BJ (cell line): ENCODE measurements around the gene RAC2. TPM values are rescaled to one million over a fixed set of nuclear protein-coding genes. Genes with fewer than 3 reads are reported as not detected.

Source experiments
- CTCF ChIA-PET: fragments of 350-600 bp; formaldehyde crosslinking; extraction: SDS; loops from one replicate; lab custom pipeline; 2021; ENCODE audit warnings: antibody characterized with exemption, inconsistent platforms; lab: Yijun Ruan, JAX
- POLR2A ChIA-PET: fragments of 300-600 bp; sonication (Branson Sonifier 250); formaldehyde crosslinking; extraction: SDS; loops from one replicate; lab custom pipeline; 2021; ENCODE audit warnings: antibody characterized with exemption; lab: Charles Lee
- DNase-seq: peaks from one replicate; pipeline ENCODE4 v3.0.0-alpha.2; 2011; ENCODE audit warnings: low read depth
- H3K27me3 ChIP-seq: 2 replicates; pipeline ENCODE4 v1.6.0; 2011; ENCODE audit warnings: low read length; ENCODE audit not compliant: control insufficient read depth, insufficient read depth
- H3K36me3 ChIP-seq: 2 replicates; pipeline ENCODE4 v1.5.1; 2011; ENCODE audit warnings: low read length; ENCODE audit not compliant: control insufficient read depth, insufficient read depth
- H3K4me3 ChIP-seq: 2 replicates; pipeline ENCODE4 v1.5.1; 2011; ENCODE audit warnings: low read depth, mild to moderate bottlenecking, control low read depth, low read length
- polyA plus RNA-seq: library from polyadenylated mRNA; depleted of rRNA; stranded (reverse); fragments of >200 nt; gene quantifications from 2 replicates; pipeline ENCODE4 v1.2.3, GENCODE V29; 2011
- TF ChIP-seq, protein P1 (sequence below): IDR thresholded peaks from 2 replicates; pipeline ENCODE4 v1.5.1; 2011; ENCODE audit warnings: low read depth, mild to moderate bottlenecking, control low read depth, inconsistent platforms, low read length, moderate library complexity; ENCODE audit not compliant: insufficient read depth

Gene RAC2
- polyA plus RNA-seq, 1 experiment: 25.7 TPM

DNA sequence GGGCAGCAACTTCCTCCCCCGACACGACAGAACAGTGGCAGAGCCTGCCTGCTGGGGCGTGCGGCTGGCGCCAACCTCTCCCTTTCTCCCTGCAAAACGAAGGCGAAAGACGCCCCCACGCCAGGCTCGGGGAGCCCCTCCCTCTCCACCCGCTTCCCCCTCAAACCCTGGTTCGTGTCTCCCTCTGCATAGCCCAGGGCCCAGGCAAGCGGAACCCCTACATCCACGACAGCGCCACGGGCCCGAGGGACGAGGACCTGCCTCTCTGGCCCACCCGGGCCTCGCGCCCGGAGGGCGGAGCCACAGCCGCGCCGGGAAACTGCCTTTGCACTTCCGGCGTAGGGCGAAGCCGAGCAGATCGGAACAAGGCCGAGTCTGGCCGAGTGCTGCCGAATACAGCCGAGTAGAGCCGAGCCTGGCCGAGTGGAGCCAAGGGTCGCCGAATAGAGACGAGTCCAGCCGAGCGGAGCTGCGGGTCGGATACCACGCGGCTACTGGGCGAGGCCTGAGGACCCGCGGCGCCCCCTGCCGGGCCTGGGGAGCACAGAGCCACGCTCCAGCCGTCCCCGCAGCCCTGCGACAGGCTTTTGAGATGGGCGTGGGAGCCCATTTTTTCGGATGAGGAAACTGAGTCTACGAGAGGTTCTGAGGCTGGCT is 44.8 kb downstream of the RAC2 start:
- no peaks in the 10 kb centered on the region for H3K36me3 ChIP-seq
- ChIA-PET POLR2A (no interaction called here), CTCF (interaction anchor here (0.6 to 6.1 kb wide), 48 partner anchors 9 to 421 kb away, joined by 3 to 161 read pairs (median 5); partner anchors contain the start of genes C1QTNF6, IL2RB, KCTD17 and RAC2)
- peak; percentile 84 for DNase-seq
- no peaks in the 10 kb centered on the region for H3K27me3 ChIP-seq
- peak overlapping the region; percentile 66 for H3K4me3 ChIP-seq
- TF ChIP-seq, protein P1, sequence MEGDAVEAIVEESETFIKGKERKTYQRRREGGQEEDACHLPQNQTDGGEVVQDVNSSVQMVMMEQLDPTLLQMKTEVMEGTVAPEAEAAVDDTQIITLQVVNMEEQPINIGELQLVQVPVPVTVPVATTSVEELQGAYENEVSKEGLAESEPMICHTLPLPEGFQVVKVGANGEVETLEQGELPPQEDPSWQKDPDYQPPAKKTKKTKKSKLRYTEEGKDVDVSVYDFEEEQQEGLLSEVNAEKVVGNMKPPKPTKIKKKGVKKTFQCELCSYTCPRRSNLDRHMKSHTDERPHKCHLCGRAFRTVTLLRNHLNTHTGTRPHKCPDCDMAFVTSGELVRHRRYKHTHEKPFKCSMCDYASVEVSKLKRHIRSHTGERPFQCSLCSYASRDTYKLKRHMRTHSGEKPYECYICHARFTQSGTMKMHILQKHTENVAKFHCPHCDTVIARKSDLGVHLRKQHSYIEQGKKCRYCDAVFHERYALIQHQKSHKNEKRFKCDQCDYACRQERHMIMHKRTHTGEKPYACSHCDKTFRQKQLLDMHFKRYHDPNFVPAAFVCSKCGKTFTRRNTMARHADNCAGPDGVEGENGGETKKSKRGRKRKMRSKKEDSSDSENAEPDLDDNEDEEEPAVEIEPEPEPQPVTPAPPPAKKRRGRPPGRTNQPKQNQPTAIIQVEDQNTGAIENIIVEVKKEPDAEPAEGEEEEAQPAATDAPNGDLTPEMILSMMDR: peak; percentile 97

DNA sequence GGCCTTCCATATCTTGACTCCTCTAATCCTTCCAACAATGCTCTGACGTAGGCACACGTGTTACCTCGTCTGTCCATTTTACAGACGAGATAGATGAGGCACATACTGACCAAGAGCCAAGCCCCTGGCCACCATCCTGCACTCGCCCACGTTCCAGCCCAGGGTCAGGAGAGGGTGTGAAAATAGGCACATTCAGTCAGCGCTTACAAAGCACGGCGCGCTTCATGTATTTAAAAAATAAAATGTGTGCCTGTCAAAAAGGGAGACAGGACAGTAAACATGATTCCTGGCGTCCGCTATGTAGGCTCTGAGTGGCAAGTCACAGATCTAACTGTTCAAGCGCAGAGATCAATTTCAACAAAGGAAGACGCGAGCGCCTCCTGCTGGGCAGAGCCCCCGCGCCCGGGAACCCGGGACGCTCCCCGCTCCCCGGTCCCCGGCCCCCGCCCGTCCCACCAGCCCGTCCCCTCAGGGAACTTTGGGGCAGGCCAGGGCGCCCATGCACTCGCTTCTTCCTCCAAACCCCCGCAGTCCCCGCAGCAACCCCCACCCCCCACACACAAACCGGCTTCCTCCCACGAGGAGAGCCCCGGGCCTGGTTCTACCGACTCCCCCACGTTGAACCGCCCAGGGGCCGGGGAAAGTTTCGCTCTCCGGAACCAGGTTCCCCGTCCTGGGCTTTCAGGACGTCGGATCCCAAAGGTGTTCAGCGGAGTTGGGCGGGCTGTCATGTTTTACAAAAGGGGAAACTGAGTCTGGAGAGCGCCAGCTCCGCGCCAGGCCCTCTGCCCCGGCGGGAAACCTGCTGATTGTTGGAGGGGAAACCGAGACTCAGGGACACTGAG is 45.6 kb downstream of the RAC2 start:
- POLR2A ChIA-PET: no interaction called here
- TF ChIP-seq, protein P1: peak; percentile 78
- Histone ChIP-seq H3K27me3 (no peaks in the 10 kb centered on the region), H3K4me3 (peak overlapping the region; percentile 66), H3K36me3 (no peaks in the 10 kb centered on the region)
- no peak for DNase-seq
- CTCF ChIA-PET: interaction anchor here (0.6 to 6.1 kb wide), 54 partner anchors 11 to 598 kb away, joined by 3 to 161 read pairs (median 5); partner anchors contain the start of genes C1QTNF6, IL2RB, KCTD17 and RAC2

DNA sequence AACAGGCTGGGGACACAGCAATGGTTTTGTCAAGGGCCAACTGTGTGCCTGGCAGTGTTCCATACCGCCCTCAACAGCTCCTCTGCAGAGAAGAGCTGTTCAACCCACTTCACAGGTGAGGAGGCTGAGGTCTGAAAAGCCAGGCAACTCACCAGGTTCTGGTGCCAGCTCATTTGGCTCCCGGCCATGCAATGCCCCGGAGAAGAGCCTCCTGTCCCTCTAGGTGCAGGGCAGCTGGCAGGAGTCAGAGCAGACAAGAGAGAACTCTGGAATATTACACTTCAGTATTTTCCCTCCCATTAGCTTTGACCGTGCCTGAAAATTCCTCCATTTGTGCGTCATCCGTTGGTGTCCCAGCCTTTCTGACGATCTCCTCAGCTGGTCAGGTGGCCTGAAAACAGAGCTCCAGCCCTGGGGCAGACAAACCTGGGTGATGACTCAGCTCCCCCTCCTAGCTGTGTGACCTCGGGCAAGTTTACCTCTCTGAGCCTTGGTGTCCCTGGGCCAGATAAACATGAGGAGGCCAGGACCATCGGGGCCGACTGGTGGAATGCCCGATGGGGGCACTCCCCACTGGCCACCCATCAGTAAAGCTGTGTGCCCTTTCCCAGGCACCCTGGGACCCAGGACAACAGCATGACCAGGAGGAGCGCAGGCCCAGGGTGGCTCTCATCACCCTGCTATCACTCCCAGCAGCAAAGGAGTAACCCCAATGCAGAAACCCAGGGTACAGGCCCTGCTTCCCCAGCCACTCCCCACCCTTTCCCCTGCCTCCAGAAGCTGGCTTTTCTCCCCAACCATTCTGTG is 46.4 kb downstream of the RAC2 start:
- CTCF ChIA-PET: interaction anchor here (0.7 to 6.1 kb wide), 23 partner anchors 8 to 598 kb away, joined by 3 to 161 read pairs (median 4); partner anchors contain the start of gene C1QTNF6
- H3K36me3 ChIP-seq: no peaks in the 10 kb centered on the region
- no peak overlapping the region for H3K4me3 ChIP-seq
- TF ChIP-seq, protein P1: no peak
- no peaks in the 10 kb centered on the region for H3K27me3 ChIP-seq
- DNase-seq: no peak
- POLR2A ChIA-PET: interaction anchor here (0.6 kb wide), 2 partner anchors 75 to 1898 kb away, joined by 4 read pairs; partner anchors contain the start of gene TOM1

DNA sequence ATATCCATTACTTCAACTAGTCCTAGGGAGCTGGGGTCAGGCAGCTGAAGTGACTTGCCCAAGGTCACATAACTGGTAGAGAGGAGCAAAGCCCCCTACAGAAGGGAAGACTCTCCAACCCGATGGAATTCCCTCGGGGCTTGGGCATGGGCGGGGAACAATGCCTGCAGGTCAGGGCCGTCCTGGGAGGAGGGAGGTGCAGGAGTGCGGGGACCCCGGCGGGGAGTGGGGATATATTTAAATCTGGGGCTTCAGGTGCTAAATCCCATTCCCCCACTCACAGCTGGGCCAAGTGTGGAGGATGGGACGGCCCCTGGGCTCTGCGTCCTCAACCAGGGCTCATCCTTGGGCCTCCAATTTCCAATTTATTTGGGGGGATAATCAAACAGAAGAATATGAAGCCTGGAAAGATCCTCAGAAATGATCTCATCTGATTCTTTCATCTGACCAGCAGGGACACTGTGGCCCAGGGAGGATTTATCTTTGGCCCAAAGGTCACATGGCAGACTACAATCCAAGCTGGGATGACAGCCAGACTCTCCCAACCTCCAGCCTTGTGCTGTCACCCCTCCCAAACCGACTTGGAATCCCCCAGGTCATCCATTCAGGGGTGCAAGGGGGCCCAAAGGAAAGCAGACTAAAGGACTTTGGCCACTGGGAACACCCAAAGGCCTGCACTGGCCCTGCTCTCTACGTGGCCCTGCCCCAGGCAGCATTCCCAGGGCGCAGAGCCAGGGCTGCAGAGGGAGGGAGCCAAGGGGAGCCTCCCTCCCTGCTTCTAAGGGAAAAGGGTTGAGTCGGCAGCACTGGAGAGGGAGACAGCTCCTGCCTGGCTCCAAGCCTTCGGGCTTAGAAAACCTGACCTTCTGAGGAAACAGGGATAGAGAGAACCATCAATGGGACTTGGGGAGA is 47.3 kb downstream of the RAC2 start:
- H3K27me3 ChIP-seq: no peaks in the 10 kb centered on the region
- CTCF ChIA-PET: interaction anchor here (0.7 to 6.1 kb wide), 22 partner anchors 9 to 154 kb away, joined by 3 to 161 read pairs (median 4); partner anchors contain the start of gene C1QTNF6
- DNase-seq: peak; percentile 61
- no peak overlapping the region for H3K4me3 ChIP-seq
- no peaks in the 10 kb centered on the region for H3K36me3 ChIP-seq
- POLR2A ChIA-PET: interaction anchor here (0.6 kb wide), 2 partner anchors 74 to 1897 kb away, joined by 4 read pairs; partner anchors contain the start of gene TOM1
- TF ChIP-seq, protein P1: peak; percentile 29
